Epidermal melanocyte (primary cell): Measurements from ENCODE around the gene CDC42BPA.
"Not testable (repeated sequence)": the region's sequence is repeated elsewhere in the genome, so short reads cannot be mapped to it uniquely, and the experiment has no call there.

Source experiments
- DNase-seq: peaks from one replicate; pipeline ENCODE4 v3.0.0; 2011; ENCODE audit warnings: low spot score; ENCODE audit not compliant: insufficient read length

The CDC42BPA gene

DNA sequence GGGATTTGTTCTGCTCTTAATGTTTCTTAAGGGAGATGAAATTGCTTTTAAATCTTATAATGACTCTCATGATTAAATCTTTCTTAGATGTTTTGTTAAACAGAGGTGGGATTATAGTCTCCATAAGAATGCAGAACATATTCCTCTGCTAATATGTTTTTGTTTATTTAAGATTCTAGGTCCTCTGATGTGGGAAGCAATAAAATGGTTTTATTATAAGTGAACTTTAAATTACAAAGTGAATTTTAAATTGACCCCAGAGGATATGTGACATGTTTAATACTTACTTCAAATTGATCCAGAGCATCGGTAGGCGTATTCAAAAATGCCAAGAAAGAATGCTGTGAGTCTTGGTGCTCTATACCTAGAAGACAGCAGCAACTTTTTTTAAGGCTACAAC, 248.8 kb downstream of the CDC42BPA start:
- DNase-seq: no peak

GRCh38 chr1:227068883-227069282, 249.4 kb downstream of the CDC42BPA start:
- no peak for DNase-seq

- DNase-seq: no peak
Observed at GRCh38 chr1:227066999-227067398, 251.3 kb downstream of the CDC42BPA start.

DNA sequence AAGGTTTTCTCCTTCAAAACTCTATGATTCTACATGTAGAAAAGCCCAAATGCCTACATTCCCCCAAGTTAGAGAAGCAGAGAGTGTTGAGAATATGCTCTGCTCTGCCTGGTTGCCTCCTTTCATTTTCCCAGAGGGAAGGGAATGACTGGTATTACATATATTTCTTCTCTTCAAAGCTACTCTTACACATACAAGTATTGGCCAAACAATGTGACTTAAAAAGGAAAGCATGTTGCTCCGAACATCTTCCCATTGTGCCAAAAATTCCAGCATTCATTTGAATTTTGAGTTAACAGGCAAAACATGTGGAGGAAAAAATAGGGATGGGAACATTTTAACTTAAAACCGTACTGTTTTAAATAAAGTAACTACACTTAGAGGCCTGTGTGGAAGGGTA, 253.0 kb downstream of the CDC42BPA start:
- DNase-seq: no peak

- no peak for DNase-seq
Observed at GRCh38 chr1:227062306-227062705, 256.0 kb downstream of the CDC42BPA start.

GRCh38 chr1:227059076-227059475, 259.2 kb downstream of the CDC42BPA start:
- DNase-seq: no peak

DNA sequence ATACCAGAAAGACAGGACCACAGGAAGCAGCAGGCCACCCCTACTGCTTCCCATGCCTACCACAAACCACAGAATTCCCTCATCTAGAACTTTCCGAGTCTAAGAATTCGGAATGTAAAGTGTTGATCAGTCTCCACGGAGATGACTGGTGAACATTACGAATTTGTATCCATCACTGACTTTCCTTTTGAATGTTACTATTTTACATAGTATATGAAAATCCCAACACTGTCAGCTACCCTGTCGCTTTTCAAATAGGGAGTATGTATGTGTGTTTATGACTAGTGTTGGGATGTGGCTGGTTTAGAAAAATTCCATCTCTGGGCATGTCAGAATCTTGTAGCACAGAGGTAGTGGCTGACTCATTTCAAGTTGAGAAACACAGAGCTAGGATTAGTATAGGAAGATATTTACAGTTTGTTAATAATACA, 260.0 kb downstream of the CDC42BPA start:
- DNase-seq: no peak

DNA sequence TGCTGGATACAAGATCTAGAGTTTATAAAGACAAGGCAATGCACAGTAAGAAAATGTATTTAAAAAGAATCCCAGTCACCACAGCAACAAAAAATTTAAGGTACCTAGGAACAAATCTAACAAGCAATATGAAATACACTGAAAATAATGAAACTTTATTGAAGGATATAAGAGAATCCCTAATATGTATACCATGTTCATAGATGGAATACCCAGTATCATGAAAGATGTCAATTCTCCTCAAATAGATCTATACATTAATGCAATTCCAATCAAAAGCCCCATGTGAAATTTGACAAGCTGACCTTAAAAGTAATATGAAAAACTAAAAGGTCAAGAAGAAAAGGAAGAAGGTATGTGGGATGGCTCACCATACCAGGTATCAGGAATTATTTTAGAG, 269.0 kb downstream of the CDC42BPA start:
- no peak for DNase-seq

DNA sequence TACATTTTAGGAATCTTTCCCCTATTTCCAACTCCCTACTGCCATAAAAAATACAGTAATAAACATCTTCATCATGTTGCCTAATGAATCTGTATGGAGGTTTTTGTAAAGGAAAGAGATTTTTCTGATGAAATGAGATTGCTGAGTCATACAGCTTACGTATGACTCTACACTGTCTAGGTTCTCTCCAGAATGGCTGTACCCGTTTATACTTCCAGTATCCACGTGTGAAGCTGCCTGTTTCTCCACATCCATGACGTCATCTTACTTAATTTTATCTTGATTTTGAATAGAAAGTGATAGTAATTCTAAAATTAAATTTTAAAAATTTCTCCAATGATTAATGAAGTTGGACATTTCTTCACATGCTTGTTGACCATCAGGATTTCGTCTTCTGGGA, 274.5 kb downstream of the CDC42BPA start:
- DNase-seq: no peak

- no peak for DNase-seq
Observed at GRCh38 chr1:227042292-227042691, 276.0 kb downstream of the CDC42BPA start.

DNA sequence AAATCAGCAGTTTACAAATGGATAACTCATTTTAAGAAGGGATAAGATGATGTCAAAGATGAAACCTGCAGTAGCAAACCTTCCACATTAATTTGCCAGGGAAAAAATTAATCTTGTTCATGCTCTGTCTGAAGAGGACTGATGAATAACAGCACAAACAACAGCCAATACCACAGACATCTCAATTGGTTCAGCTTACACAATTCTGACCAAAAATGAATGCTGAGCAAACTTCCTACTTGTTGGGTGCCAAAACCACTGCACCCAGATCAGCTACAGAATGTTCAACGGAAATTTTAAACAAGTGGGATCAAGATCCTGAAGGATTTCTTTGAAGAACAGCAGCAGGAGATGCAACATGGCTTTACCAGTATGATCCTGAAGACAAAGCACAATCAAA, 279.9 kb downstream of the CDC42BPA start:
- no peak for DNase-seq

DNA sequence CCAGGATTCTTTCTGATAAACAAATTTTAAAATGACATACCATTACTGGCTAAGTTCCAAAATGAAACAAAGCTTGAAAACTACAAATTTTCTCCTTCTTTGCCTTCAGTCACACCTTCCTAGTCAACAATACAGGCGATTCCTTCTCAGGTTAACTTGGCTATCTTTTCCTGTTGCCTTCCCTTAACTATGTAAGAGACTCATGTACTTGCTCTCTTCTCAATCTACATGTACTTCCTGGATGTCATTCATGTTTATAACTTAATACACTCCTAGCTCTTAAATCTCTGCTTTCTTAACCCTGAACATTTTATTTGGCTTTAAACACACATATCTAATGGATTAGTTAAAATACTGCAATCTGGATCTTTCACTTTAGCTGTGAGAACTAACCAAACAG, 281.2 kb downstream of the CDC42BPA start:
- no peak for DNase-seq

- DNase-seq: no peak
Observed at GRCh38 chr1:227035316-227035715, 283.0 kb downstream of the CDC42BPA start.

- DNase-seq: no peak
Observed at GRCh38 chr1:227033880-227034279, 284.4 kb downstream of the CDC42BPA start.

- DNase-seq: no peak
Observed at GRCh38 chr1:227032396-227032795, 285.9 kb downstream of the CDC42BPA start.

DNA sequence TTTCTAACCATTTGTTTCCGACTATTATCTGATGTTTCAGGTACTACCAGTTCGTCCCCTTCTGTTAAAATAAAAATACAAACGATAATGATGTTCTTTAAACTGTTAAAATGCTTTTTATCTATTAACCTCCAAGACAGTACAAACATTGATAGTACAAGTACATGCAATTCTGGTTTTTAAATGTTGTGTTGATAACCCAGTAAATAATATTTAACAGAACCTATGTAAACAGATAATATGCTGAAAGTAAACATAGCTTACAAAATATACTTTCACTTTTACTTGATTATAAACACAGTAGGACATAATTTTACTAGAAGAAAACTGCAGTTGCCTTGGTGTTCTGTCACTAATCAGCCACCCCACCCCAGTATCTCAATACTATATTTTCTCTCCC, 301.3 kb downstream of the CDC42BPA start:
- no peak for DNase-seq

- DNase-seq: no peak
Observed at GRCh38 chr1:227010645-227011044, 307.6 kb downstream of the CDC42BPA start.

- no peak for DNase-seq
Observed at GRCh38 chr1:227009937-227010336, 308.4 kb downstream of the CDC42BPA start.

DNA sequence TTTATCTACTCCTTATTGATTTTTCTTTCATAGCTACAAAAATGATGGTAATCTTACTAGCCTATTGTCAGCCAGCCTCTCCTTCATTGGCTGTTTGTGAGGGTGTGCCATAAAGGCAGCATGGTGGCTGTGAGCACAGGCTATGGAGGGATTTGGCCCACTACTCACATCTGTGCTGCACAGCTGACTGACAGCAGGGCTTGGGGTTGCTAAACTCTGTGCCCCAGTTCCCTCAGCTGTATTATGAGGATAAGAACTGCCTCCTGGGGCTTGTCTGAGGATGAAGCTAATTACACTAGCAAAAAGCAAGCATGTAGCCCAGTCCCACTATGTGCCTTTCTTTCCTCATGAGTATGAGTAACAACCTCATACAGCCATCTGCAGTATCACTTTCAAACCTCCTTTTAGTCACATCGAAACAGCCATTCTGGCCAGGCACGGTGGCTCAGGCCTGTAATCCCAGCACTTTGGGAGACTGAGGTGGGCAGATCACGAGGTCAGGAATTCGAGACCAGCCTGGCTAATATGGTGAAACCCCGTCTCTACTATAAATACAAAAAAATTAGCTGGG, 312.0 kb downstream of the CDC42BPA start:
- no peak for DNase-seq

DNA sequence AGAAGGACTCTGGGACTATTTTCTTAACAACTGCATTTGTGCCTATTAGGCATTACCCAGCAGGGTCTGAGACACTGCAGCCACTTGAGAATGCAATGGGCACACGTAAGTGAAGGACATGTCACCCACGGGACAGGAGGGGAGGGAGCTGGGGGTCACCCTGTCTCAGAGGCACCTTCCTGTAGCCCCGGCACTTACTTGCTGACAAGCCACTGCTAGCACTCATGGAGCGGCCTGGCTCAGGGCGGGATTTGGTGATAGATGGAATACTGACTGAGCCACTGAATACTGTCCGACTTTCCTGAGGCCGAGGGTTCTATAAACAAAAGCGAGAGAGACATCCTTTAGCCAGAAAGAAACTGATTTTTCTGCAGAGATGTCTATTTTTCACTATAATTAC, 313.5 kb downstream of the CDC42BPA start:
- DNase-seq: no peak

GRCh38 chr1:227003165-227003564, 315.1 kb downstream of the CDC42BPA start:
- no peak for DNase-seq

DNA sequence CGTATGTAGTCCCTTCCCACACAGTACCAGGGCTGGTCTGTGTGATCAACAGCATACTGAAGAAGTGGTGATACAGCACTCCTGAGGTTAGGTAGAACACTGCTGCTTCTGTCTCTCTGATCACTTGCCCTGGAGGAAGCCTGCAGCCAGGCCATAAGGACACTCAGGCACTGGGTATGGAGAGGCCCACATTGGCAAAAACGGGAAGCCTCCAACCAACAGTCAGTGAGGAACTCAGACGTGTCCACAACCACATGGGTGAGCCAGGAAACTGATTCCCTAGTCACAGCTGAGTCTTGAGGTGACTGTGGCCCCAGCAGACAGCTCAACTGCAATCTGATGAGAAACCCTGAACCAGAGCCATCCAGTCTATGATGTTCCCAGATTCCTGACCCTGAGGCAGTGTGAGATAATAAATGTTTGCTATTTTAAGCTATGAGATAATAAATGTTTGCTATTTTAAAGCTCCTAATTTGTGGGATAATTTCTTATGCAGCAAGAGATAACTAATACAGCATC, 315.7 kb downstream of the CDC42BPA start:
- DNase-seq: no peak

- not testable (repeated sequence) for DNase-seq
Observed at GRCh38 chr1:226999579-226999978, 318.7 kb downstream of the CDC42BPA start.
